ENCODE results near the gene LHPP. TPM values are rescaled to one million over a fixed set of nuclear protein-coding genes. Genes with fewer than 3 reads are reported as not detected.

LHPP gene
- total RNA-seq, 1 experiment from 2014 or later, result 6.6 TPM

GRCh38 chr10:124648131-124648475, 186.5 kb downstream of the LHPP start:
- POLR2A ChIA-PET (ENCODE audit: unreplicated experiment), result no interaction called here
- no peak for DNase-seq
- Histone ChIP-seq H3K9ac (ENCODE audit: low read length) (no peak overlapping the region), H3K79me2 (ENCODE audit: low read length) (no peaks in the 10 kb centered on the region), H3K27me3 (ENCODE audit: low read length) (no peaks in the 10 kb centered on the region), H3K36me3 (ENCODE audit: low read depth, low read length) (no peaks in the 10 kb centered on the region), H3K9me3 (ENCODE audit: low read length) (no peaks in the 10 kb centered on the region), H3K4me2 (ENCODE audit: low read length) (no peak overlapping the region), H2AFZ (ENCODE audit: low read length) (no peak overlapping the region), H3K9me2 (replicated peaks; ENCODE audit: low read length) (no peaks in the 10 kb centered on the region), H3K27ac (ENCODE audit: low read length) (no peak overlapping the region), H3K4me1 (ENCODE audit: insufficient read depth, low read length) (no peaks in the 10 kb centered on the region), H3K4me3 (ENCODE audit: low read length) (no peak overlapping the region), H3F3A (ENCODE audit: low read length, unreplicated experiment) (no peaks in the 10 kb centered on the region), H4K20me1 (ENCODE audit: low read length) (no peaks in the 10 kb centered on the region)
- intact Hi-C loops (cut with micrococcal nuclease), result no loop called here
- no peak for ATAC-seq
- TF ChIP-seq CTCF (conservative IDR thresholded peaks at IDR 0.05; ENCODE audit: low read depth, low read length) (no peak), EZH2 (IDR thresholded peaks at IDR 0.05; ENCODE audit: low read length, unreplicated experiment) (no peak)
- no TSS peak for BruUV-seq (replicated peaks)
- CTCF ChIA-PET, result no interaction called here

- Histone ChIP-seq H2AFZ (ENCODE audit: low read length) (no peak overlapping the region), H3F3A (ENCODE audit: low read length, unreplicated experiment) (no peaks in the 10 kb centered on the region), H3K4me3 (ENCODE audit: low read length) (no peak overlapping the region), H3K9ac (ENCODE audit: low read length) (no peak overlapping the region), H3K9me2 (replicated peaks; ENCODE audit: low read length) (no peaks in the 10 kb centered on the region), H3K4me1 (ENCODE audit: insufficient read depth, low read length) (no peaks in the 10 kb centered on the region), H4K20me1 (ENCODE audit: low read length) (no peaks in the 10 kb centered on the region), H3K27ac (ENCODE audit: low read length) (no peak overlapping the region), H3K4me2 (ENCODE audit: low read length) (no peak overlapping the region), H3K27me3 (ENCODE audit: low read length) (no peaks in the 10 kb centered on the region), H3K79me2 (ENCODE audit: low read length) (no peaks in the 10 kb centered on the region), H3K9me3 (ENCODE audit: low read length) (no peaks in the 10 kb centered on the region), H3K36me3 (ENCODE audit: low read depth, low read length) (no peaks in the 10 kb centered on the region)
- CTCF ChIA-PET, result no interaction called here
- ATAC-seq, result no peak
- no peak for DNase-seq
- no TSS peak for BruUV-seq (replicated peaks)
- intact Hi-C loops (cut with micrococcal nuclease), result no loop called here
- no peak for TF ChIP-seq EZH2 (IDR thresholded peaks at IDR 0.05; ENCODE audit: low read length, unreplicated experiment)
- no peak for TF ChIP-seq EZH2phosphoT487 (IDR thresholded peaks at IDR 0.05; ENCODE audit: borderline replicate concordance, low read length)
- no peak for TF ChIP-seq CTCF (conservative IDR thresholded peaks at IDR 0.05; ENCODE audit: low read depth, low read length)
- POLR2A ChIA-PET (ENCODE audit: unreplicated experiment), result no interaction called here
Measured at GRCh38 chr10:124648738-124649137, 187.1 kb downstream of the LHPP start.

GRCh38 chr10:124649214-124649613, 187.6 kb downstream of the LHPP start:
- Histone ChIP-seq H3K79me2 (ENCODE audit: low read length) (no peaks in the 10 kb centered on the region), H3K4me1 (ENCODE audit: insufficient read depth, low read length) (no peaks in the 10 kb centered on the region), H3K27me3 (ENCODE audit: low read length) (no peaks in the 10 kb centered on the region), H2AFZ (ENCODE audit: low read length) (no peak overlapping the region), H3K4me2 (ENCODE audit: low read length) (no peak overlapping the region), H3K9me3 (ENCODE audit: low read length) (no peaks in the 10 kb centered on the region), H4K20me1 (ENCODE audit: low read length) (no peaks in the 10 kb centered on the region), H3K36me3 (ENCODE audit: low read depth, low read length) (no peaks in the 10 kb centered on the region), H3F3A (ENCODE audit: low read length, unreplicated experiment) (no peaks in the 10 kb centered on the region), H3K9me2 (replicated peaks; ENCODE audit: low read length) (no peaks in the 10 kb centered on the region), H3K9ac (ENCODE audit: low read length) (no peak overlapping the region), H3K27ac (ENCODE audit: low read length) (no peak overlapping the region), H3K4me3 (ENCODE audit: low read length) (no peak overlapping the region)
- BruUV-seq (replicated peaks), result no TSS peak
- ATAC-seq (no peak), DNase-seq (no peak)
- ChIA-PET POLR2A (ENCODE audit: unreplicated experiment) (no interaction called here), CTCF (no interaction called here)
- intact Hi-C loops (cut with micrococcal nuclease), result no loop called here
- no peak for TF ChIP-seq CTCF (conservative IDR thresholded peaks at IDR 0.05; ENCODE audit: low read depth, low read length)
